Ectodermal cell (in vitro differentiated cells): ENCODE results near the gene LGALS3BP.

Source experiments
- H3K27ac ChIP-seq: 2 replicates; pipeline ENCODE4 v1.7.0; 2013; ENCODE audit warnings: mild to moderate bottlenecking, low read depth, low read length; ENCODE audit not compliant: insufficient read depth, poor library complexity, severe bottlenecking
- H3K27me3 ChIP-seq: 2 replicates; pipeline ENCODE4 v1.7.0; 2013; ENCODE audit warnings: mild to moderate bottlenecking, low read length; ENCODE audit not compliant: insufficient read depth, control insufficient read depth, poor library complexity, severe bottlenecking
- H3K36me3 ChIP-seq: one replicate; pipeline ENCODE4 v1.7.0; 2013; ENCODE audit warnings: low read length; ENCODE audit not compliant: control insufficient read depth, insufficient read depth
- H3K4me1 ChIP-seq: one replicate; pipeline ENCODE4 v1.7.0; 2013; ENCODE audit warnings: low read length; ENCODE audit not compliant: control insufficient read depth, insufficient read depth
- H3K4me3 ChIP-seq: 2 replicates; pipeline ENCODE4 v1.7.0; 2013; ENCODE audit warnings: low read depth, low read length, control low read depth; ENCODE audit not compliant: insufficient read depth
- H3K9me3 ChIP-seq: 2 replicates; pipeline ENCODE4 v1.7.0; 2013; ENCODE audit warnings: mild to moderate bottlenecking, low read length, moderate library complexity; ENCODE audit not compliant: control insufficient read depth
- WGBS, 2 experiments: methylation state at CpG; one replicate each; pipeline ENCODE4 v1.1.7; 2013; ENCODE audit warnings: missing lambda C conversion rate in 2 of 2; 5-methylcytosine and 5-hydroxymethylcytosine counted together

LGALS3BP gene

GRCh38 chr17:79005063-79005861 lies 25.5 kb upstream of the LGALS3BP start:
- WGBS, 2 experiments: 90 to 91% methylated on average over 12 of the region's 12 CpGs
- Histone ChIP-seq H3K27ac (no peak overlapping the region), H3K9me3 (no peaks in the 10 kb centered on the region), H3K36me3 (no peaks in the 10 kb centered on the region), H3K4me3 (no peak overlapping the region), H3K27me3 (peaks cover 5% of the 10 kb centered on the region), H3K4me1 (peaks cover 12% of the 10 kb centered on the region)

- H3K9me3 ChIP-seq: no peaks in the 10 kb centered on the region
- 60 to 62% methylated on average over 3 of the region's 3 CpGs for WGBS, 2 experiments
- peaks cover 5% of the 10 kb centered on the region for H3K27me3 ChIP-seq
- peaks cover 7% of the 10 kb centered on the region for H3K4me1 ChIP-seq
- no peaks in the 10 kb centered on the region for H3K36me3 ChIP-seq
- no peak overlapping the region for H3K27ac ChIP-seq
- H3K4me3 ChIP-seq: no peak overlapping the region
Observed at GRCh38 chr17:79003661-79004411, 24.1 kb upstream of the LGALS3BP start.

- Histone ChIP-seq H3K27ac (no peak overlapping the region), H3K27me3 (peaks cover 5% of the 10 kb centered on the region), H3K4me1 (peaks cover 7% of the 10 kb centered on the region), H3K9me3 (no peaks in the 10 kb centered on the region), H3K36me3 (no peaks in the 10 kb centered on the region), H3K4me3 (no peak overlapping the region)
- WGBS, 2 experiments: 80 to 81% methylated on average over 20 of the region's 20 CpGs
Observed at GRCh38 chr17:79002796-79003593, 23.3 kb upstream of the LGALS3BP start.

GRCh38 chr17:79002291-79002690 lies 22.6 kb upstream of the LGALS3BP start:
- no peaks in the 10 kb centered on the region for H3K9me3 ChIP-seq
- H3K27me3 ChIP-seq: peaks cover 2% of the 10 kb centered on the region
- no peak overlapping the region for H3K4me3 ChIP-seq
- WGBS, 2 experiments: 88 to 91% methylated on average over 13 to 14 of the region's 14 CpGs
- peaks cover 7% of the 10 kb centered on the region for H3K4me1 ChIP-seq
- no peak overlapping the region for H3K27ac ChIP-seq
- H3K36me3 ChIP-seq: no peaks in the 10 kb centered on the region

GRCh38 chr17:79001190-79002020 lies 21.7 kb upstream of the LGALS3BP start:
- Histone ChIP-seq H3K27me3 (no peaks in the 10 kb centered on the region), H3K4me1 (peaks cover 7% of the 10 kb centered on the region), H3K9me3 (no peaks in the 10 kb centered on the region), H3K4me3 (no peak overlapping the region), H3K36me3 (peaks cover 5% of the 10 kb centered on the region), H3K27ac (no peak overlapping the region)
- WGBS, 2 experiments: 84 to 87% methylated on average over 19 of the region's 19 CpGs

GRCh38 chr17:79000396-79001189 lies 20.9 kb upstream of the LGALS3BP start:
- 92 to 94% methylated on average over 25 of the region's 25 CpGs for WGBS, 2 experiments
- Histone ChIP-seq H3K36me3 (peaks cover 13% of the 10 kb centered on the region), H3K27me3 (no peaks in the 10 kb centered on the region), H3K4me1 (peaks cover 7% of the 10 kb centered on the region), H3K4me3 (no peak overlapping the region), H3K27ac (no peak overlapping the region), H3K9me3 (no peaks in the 10 kb centered on the region)

- H3K27ac ChIP-seq: no peak overlapping the region
- peaks cover 16% of the 10 kb centered on the region for H3K36me3 ChIP-seq
- no peaks in the 10 kb centered on the region for H3K9me3 ChIP-seq
- WGBS, 2 experiments: 95 to 97% methylated on average over 12 of the region's 12 CpGs
- peaks cover 7% of the 10 kb centered on the region for H3K4me1 ChIP-seq
- no peak overlapping the region for H3K4me3 ChIP-seq
- H3K27me3 ChIP-seq: no peaks in the 10 kb centered on the region
Observed at GRCh38 chr17:78999947-79000395, 20.2 kb upstream of the LGALS3BP start.

GRCh38 chr17:78999056-78999768 lies 19.5 kb upstream of the LGALS3BP start:
- no peaks in the 10 kb centered on the region for H3K9me3 ChIP-seq
- peaks cover 7% of the 10 kb centered on the region for H3K4me1 ChIP-seq
- WGBS, 2 experiments: 93% methylated on average over 17 of the region's 17 CpGs
- no peak overlapping the region for H3K4me3 ChIP-seq
- peaks cover 18% of the 10 kb centered on the region for H3K36me3 ChIP-seq
- no peaks in the 10 kb centered on the region for H3K27me3 ChIP-seq
- no peak overlapping the region for H3K27ac ChIP-seq
